Cerebellar cortex (tissue), 1 donor: ENCODE measurements around the gene CLEC3A.
A peak's percentile ranks its signal among the peaks of the same experiment; 100 is the strongest.
"Not testable (repeated sequence)": the region's sequence is repeated elsewhere in the genome, so short reads cannot be mapped to it uniquely, and the experiment has no call there.

Experiments
- DNase-seq: peaks from one replicate; pipeline ENCODE4 v3.0.0-alpha.2; 2015; ENCODE audit warnings: low spot score

CLEC3A gene

GRCh38 chr16:78022347-78023060 lies at the start of gene CLEC3A:
TSS of gene CLEC3A (plus strand) at chr16:78022548. CDS start at chr16:78022627, 79 bp downstream.
- DNase-seq, result no peak

DNA sequence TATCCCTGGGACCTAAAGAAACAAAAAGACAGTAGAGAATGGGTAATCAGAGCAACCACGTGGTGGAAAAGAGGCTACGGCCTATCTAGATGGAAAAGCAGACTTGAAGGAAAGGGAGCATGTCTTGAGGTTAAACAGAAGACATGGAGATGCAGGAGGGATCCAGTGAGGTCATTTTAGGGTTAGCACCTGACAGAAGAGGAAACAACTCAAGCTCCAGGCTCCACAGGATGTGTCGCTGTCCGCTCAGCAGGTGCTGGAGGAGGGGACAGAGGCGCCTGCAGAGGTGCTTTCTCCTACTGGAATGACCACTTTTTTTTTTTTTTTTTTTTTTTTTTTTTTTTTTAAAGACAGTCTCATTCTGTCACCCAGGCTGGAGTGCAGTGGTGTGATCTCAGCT lies 47.5 kb upstream of the CLEC3A start:
- no peak for DNase-seq

- DNase-seq, result no peak
Observed at GRCh38 chr16:77975942-77976341, 46.4 kb upstream of the CLEC3A start.

DNA sequence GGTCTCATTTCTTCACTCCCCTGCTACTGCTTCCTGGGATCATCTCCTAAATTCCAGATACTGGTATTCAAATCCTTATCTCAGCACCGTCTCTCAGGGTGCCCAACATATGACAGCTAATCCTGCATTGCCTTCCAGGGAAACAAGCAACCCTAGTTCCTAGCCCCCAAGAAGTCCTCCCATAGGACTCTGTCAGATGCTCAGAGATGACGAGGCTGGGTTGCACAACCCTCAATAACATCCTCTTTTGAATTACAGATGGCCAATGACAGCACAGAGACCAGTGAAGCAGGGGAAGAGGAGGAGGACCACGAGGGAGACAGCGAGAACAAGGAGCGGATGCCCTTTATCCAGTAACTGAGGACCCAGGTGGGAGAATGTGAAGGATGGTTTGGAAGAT lies 45.0 kb upstream of the CLEC3A start:
- DNase-seq, result no peak

- no peak for DNase-seq
Observed at GRCh38 chr16:77985111-77985510, 37.2 kb upstream of the CLEC3A start.

GRCh38 chr16:77986011-77986740 lies 36.2 kb upstream of the CLEC3A start:
- peak; percentile 46 for DNase-seq

DNA sequence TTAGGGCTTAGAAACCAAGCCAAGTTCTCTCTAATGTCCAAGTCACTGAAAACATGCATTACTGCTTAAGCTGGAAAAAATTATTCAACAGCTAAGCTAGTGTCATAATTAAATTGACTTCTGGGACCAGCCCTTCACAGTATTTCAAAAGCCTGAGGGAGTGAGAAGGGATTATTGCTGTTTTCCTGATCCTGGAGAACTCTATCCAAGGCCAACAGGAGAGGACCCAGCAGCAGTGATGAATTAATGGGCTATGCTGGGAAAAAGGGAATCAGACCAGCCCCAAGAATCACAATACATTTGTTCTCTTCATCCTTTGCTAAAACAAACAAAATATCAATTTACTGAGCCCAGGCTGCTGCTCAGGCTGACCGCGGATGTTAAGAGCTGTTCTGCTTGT lies 34.5 kb upstream of the CLEC3A start:
- DNase-seq, result no peak

- no peak for DNase-seq
Observed at GRCh38 chr16:77989846-77990245, 32.5 kb upstream of the CLEC3A start.

GRCh38 chr16:77991701-77992100 lies 30.6 kb upstream of the CLEC3A start:
- DNase-seq, result no peak

- DNase-seq, result not testable (repeated sequence)
Observed at GRCh38 chr16:77992381-77992780, 30.0 kb upstream of the CLEC3A start.

GRCh38 chr16:77993111-77993985 lies 29.0 kb upstream of the CLEC3A start:
- no peak for DNase-seq

- no peak for DNase-seq
Observed at GRCh38 chr16:77995843-77996455, 26.4 kb upstream of the CLEC3A start.

DNA sequence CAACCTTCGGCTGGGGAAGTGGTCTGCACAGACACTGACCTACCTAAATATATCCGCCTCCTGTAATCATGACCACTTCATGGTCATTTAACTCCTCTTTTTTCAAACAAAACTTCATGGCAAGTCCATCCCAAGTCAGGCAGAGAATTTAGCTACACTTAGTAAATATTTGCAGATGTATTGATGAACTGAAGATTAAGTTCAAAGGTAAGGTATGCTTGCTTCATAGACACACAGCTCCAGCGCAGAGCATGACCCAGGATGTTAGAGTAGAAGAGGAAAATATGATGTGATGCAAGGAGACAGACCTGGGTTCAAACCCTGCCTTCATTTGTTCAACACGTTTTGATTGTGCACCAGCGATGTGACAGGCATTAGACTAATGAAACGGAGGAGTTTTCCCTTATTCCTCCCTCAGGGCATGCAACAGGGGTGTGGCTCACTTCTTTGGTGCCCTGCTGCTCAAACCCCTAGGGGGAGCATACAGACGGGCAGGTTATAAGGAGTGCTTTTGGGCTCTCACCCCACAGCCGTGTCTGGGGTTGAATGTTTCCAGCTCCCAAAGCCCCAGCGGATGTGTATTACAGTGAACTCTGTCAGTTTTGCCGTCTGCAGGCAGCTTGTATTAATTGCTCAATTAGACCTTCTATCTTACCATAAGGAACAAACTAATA lies 23.9 kb upstream of the CLEC3A start:
- DNase-seq, result no peak

DNA sequence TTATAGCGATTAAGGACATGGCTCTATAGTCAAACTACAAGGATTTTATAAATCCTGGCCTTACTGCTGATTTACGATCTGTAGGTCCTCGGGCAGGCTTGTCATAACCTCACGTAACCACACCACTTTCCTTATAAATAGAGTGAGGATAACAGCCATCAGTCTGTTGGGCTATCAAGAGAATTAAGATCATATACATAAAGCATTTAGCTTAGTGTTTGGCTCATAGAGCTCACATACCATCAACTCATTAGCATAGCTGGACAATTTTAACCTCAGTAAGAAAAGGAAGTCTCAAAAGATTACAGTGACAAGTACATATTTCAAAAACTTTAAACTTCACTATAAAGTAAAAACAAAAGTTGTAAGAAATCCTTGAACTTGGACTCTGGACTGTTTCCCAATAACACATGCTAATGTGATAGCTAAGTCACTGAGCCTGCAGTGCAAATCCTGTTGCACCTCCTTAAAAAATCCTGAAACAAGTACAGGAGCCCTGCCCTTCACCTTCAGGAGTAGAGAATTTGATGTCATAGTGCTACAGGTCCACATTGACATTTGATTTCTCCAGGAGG lies 20.8 kb upstream of the CLEC3A start:
- no peak for DNase-seq

GRCh38 chr16:78002915-78003538 lies 19.3 kb upstream of the CLEC3A start:
- DNase-seq, result peak; percentile 88

DNA sequence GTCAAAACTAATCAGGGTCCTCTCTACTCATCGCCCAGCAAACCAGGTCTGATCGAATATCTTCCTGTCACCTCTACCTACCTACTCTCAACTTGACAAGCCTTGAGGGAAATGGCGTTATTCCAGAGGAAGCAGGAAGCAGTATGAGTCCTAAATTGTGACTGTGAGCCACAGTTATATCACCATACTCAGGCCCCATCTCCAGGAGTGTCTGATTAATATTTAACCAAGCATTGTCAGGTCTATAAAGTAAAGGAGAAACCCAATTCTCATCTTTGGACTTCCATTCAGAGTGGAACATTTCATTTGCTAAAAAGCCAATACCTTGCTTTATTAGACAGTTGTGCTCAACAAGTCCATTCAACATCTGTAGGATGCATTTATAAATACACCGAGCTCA lies 17.8 kb upstream of the CLEC3A start:
- DNase-seq, result no peak

DNA sequence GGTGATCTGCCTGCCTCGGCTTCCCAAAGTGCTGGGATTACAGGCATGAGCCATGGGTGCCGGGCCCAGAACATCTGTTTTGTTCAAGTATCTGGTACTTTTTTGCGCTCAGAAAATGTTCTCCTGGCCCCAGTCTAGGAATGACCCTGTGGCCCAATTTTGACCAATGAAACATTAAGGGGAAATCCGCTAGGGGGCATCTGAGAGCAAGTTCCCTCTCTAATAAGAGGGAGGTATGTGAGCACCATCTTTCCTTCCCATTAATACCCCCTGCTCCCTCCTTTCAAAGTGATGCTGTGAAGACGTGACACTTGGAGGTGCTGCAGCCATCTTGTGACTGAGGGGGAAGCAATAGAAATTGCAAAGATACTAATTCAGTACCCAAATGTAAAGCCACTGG lies 16.5 kb upstream of the CLEC3A start:
- no peak for DNase-seq

GRCh38 chr16:78007121-78007520 lies 15.2 kb upstream of the CLEC3A start:
- DNase-seq, result no peak

GRCh38 chr16:78024159-78024558 lies 1.8 kb downstream of the CLEC3A start:
- DNase-seq, result no peak

DNA sequence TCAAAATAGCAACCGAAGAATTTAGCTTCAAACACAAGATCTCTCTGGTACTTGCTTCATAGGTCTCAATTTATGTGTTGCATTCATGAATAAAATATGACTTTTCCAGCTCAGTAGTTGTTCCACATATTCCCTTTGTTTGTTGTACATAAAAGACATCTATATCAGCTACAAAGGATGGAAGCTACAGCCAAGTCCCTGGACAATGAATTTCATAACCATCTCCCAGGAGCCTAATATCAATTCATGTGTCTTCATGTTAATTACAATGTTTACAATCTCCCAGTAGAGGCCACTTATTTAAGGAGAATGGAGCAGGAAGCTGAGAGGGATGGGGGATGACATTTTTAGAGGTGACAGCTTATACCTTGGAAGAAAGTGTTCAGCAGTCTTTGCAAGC lies 3.3 kb downstream of the CLEC3A start:
- DNase-seq, result no peak

DNA sequence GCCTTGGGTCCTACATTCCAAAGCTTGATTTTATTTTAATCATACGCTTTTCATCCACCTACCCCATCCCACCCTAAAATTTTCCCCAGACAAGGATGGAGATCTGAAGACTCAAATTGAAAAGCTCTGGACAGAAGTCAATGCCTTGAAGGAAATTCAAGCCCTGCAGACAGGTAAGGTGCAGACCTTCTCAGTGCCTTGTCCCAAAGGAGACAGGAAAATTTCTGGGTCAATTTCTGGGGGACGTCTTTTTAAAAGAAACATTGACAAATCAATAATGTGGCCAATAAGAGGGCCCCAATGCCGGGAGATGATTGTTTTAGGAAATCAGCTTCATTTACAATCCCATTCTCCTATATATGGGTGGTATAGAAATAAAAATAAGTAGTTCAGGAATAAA lies 5.7 kb downstream of the CLEC3A start:
- DNase-seq, result no peak
